Keratinocyte (primary cell): ENCODE measurements around the gene ZNF232.

Experiments
- CTCF ChIP-seq, 3 experiments: IDR thresholded peaks in 1 of 3; conservative IDR thresholded peaks in 1 of 3; optimal IDR thresholded peaks in 1 of 3; 2 replicates in 2 of 3; 3 replicates in 1 of 3; pipeline versions ENCODE3 to v1.5.1; 2011; ENCODE audit warnings: low read length in 3 of 3, mild to moderate bottlenecking in 3 of 3, moderate library complexity in 2 of 3, control low read depth in 1 of 3, inconsistent platforms in 1 of 3; ENCODE audit not compliant: insufficient read depth in 2 of 3; ENCODE audit errors: extremely low read depth in 1 of 3
- EZH2 ChIP-seq: IDR thresholded peaks from one replicate; pipeline ENCODE4 v1.6.1; 2012; ENCODE audit warnings: inconsistent platforms, mild to moderate bottlenecking, low read length, moderate library complexity

- TF ChIP-seq CTCF (optimal IDR thresholded peaks at IDR 0.05 in 1 of 3, IDR thresholded peaks at IDR 0.05 in 1 of 3, conservative IDR thresholded peaks at IDR 0.05 in 1 of 3; ENCODE audit: extremely low read depth in 1 of 3, insufficient read depth in 2 of 3, low read length in 3 of 3) (no peak), EZH2 (no peak)
Measured at GRCh38 chr17:5122586-5123342, 11.1 kb upstream of the ZNF232 start.
